SK-N-SH treated with all-trans-retinoic acid at 6 μM for 48 hours (cell line): ENCODE measurements around the gene BTK.
"Not testable (repeated sequence)": the region's sequence is repeated elsewhere in the genome, so short reads cannot be mapped to it uniquely, and the experiment has no call there.

ENCODE experiments used
- ATAC-seq: fragments of 200-7000 bp; cut with Tn5 transposase; 3 replicates; pipeline ENCODE4 v1.9.1; 2020; ENCODE audit warnings: mild to moderate bottlenecking, moderate library complexity
- ARNTL ChIP-seq: fragments of 450-650 bp; formaldehyde crosslinking; IDR thresholded peaks from 2 replicates; pipeline ENCODE4 v1.5.0; 2020; ENCODE audit warnings: low read depth, mild to moderate bottlenecking, moderate library complexity, borderline replicate concordance
- CSDC2 ChIP-seq: fragments of 250-450 bp; sonication (Bioruptor Pico); IDR thresholded peaks from 2 replicates; pipeline ENCODE4 v1.5.0; 2020; ENCODE audit warnings: mild to moderate bottlenecking, moderate library complexity
- CSRNP3 ChIP-seq: fragments of 250-450 bp; sonication (Bioruptor Pico); IDR thresholded peaks from 2 replicates; pipeline ENCODE4 v1.5.1; 2021; ENCODE audit warnings: mild to moderate bottlenecking, moderate library complexity
- ESRRG ChIP-seq: fragments of 250-450 bp; sonication (Bioruptor Pico); IDR thresholded peaks from 2 replicates; pipeline ENCODE4 v1.6.1; 2021; ENCODE audit warnings: mild to moderate bottlenecking
- GLIS3 ChIP-seq: fragments of 250-450 bp; sonication (Bioruptor Pico); IDR thresholded peaks from 2 replicates; pipeline ENCODE4 v1.5.0; 2020; ENCODE audit warnings: mild to moderate bottlenecking, moderate library complexity
- ISL1 ChIP-seq: fragments of 250-450 bp; sonication (Bioruptor Pico); IDR thresholded peaks from 2 replicates; pipeline ENCODE4 v2.1.2; 2022; ENCODE audit warnings: mild to moderate bottlenecking, moderate library complexity
- OSR1 ChIP-seq: fragments of 250-450 bp; sonication (Bioruptor Pico); IDR thresholded peaks from 2 replicates; pipeline ENCODE4 v1.8.0; 2022; ENCODE audit warnings: moderate library complexity, mild to moderate bottlenecking, inconsistent platforms
- POU6F1 ChIP-seq: fragments of 250-450 bp; sonication (Bioruptor Pico); IDR thresholded peaks from 2 replicates; pipeline ENCODE4 v1.8.0; 2021; ENCODE audit warnings: low read depth, mild to moderate bottlenecking, moderate library complexity, borderline replicate concordance
- SNAI2 ChIP-seq: fragments of 250-450 bp; sonication (Bioruptor Pico); IDR thresholded peaks from 2 replicates; pipeline ENCODE4 v1.5.0; 2020; ENCODE audit warnings: mild to moderate bottlenecking, moderate library complexity
- TCF4 ChIP-seq: fragments of 250-450 bp; sonication (Bioruptor Pico); IDR thresholded peaks from 2 replicates; pipeline ENCODE4 v1.8.0; 2021; ENCODE audit warnings: mild to moderate bottlenecking, moderate library complexity, borderline replicate concordance
- TOX ChIP-seq: fragments of 250-450 bp; sonication (Bioruptor Pico); IDR thresholded peaks from 2 replicates; pipeline ENCODE4 v1.8.0; 2021; ENCODE audit warnings: mild to moderate bottlenecking, moderate library complexity, borderline replicate concordance
- ZC3H10 ChIP-seq: fragments of 250-450 bp; sonication (Bioruptor Pico); IDR thresholded peaks from 2 replicates; pipeline ENCODE4 v1.5.1; 2021; ENCODE audit warnings: mild to moderate bottlenecking, moderate library complexity
- ZNF565 ChIP-seq: fragments of 450-650 bp; formaldehyde crosslinking; conservative IDR thresholded peaks from 2 replicates; pipeline ENCODE4 v1.5.0; 2020; ENCODE audit warnings: low read depth, mild to moderate bottlenecking, moderate library complexity
- ZNF8 ChIP-seq: fragments of 450-650 bp; formaldehyde crosslinking; IDR thresholded peaks from 2 replicates; pipeline ENCODE4 v1.5.0; 2020; ENCODE audit warnings: mild to moderate bottlenecking, moderate library complexity
- TF ChIP-seq, protein P1 (sequence below): fragments of 250-450 bp; sonication (Bioruptor Pico); IDR thresholded peaks from 2 replicates; pipeline ENCODE4 v1.8.0; 2020; ENCODE audit warnings: mild to moderate bottlenecking, moderate library complexity, borderline replicate concordance

The BTK gene

GRCh38 chrX:101347859-101348451 is 38.0 kb downstream of the BTK start (continued):
- no peak for TF ChIP-seq POU6F1 (CRISPR knock-in tag)
- no peak for TF ChIP-seq ISL1 (CRISPR knock-in tag)
- TF ChIP-seq, all 23 proteins: peak for 0

DNA sequence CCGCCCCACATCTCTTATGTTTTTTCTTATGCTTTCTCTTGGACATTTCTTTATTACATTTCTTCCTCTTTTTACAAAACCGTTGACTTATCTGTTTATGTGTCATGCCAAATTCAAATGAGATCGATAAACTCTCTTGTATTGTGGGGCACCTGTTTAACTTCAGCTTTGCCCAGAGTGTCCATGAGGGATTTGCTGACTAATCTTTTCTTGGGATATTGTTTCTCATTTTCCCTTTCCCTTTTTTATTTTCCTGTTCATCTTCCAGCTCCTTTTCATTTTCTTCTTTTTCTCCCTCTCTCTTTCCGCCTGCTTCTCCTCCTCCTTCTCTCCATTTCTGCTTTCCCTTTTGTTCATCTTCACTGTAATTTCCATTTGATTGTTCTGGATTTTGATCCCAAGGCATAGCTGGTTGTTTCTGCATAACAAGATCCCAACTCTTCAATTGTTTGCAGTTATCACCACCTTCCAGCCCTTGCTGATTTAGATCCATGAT is 48.2 kb downstream of the BTK start:
- TF ChIP-seq ZC3H10 (CRISPR knock-in tag) (no peak), TOX (no peak), SNAI2 (no peak), ZNF565 (CRISPR knock-in tag) (no peak), CSRNP3 (CRISPR knock-in tag) (no peak), OSR1 (CRISPR knock-in tag) (no peak), POU6F1 (CRISPR knock-in tag) (no peak), GLIS3 (CRISPR knock-in tag) (no peak), CSDC2 (CRISPR knock-in tag) (no peak), TCF4 (CRISPR knock-in tag) (no peak), ARNTL (CRISPR knock-in tag) (no peak), ESRRG (no peak)
- TF ChIP-seq, protein P1, sequence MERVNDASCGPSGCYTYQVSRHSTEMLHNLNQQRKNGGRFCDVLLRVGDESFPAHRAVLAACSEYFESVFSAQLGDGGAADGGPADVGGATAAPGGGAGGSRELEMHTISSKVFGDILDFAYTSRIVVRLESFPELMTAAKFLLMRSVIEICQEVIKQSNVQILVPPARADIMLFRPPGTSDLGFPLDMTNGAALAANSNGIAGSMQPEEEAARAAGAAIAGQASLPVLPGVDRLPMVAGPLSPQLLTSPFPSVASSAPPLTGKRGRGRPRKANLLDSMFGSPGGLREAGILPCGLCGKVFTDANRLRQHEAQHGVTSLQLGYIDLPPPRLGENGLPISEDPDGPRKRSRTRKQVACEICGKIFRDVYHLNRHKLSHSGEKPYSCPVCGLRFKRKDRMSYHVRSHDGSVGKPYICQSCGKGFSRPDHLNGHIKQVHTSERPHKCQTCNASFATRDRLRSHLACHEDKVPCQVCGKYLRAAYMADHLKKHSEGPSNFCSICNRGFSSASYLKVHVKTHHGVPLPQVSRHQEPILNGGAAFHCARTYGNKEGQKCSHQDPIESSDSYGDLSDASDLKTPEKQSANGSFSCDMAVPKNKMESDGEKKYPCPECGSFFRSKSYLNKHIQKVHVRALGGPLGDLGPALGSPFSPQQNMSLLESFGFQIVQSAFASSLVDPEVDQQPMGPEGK (CRISPR knock-in tag) = no peak
- no peak for ATAC-seq

- ATAC-seq = not testable (repeated sequence)
- TF ChIP-seq ZNF8 = peak; percentile 85
These were observed 51.7 kb downstream of the BTK start for GRCh38 chrX:101334310-101334709.

GRCh38 chrX:101326600-101326999 is 59.4 kb downstream of the BTK start:
- ATAC-seq = not testable (repeated sequence)

DNA sequence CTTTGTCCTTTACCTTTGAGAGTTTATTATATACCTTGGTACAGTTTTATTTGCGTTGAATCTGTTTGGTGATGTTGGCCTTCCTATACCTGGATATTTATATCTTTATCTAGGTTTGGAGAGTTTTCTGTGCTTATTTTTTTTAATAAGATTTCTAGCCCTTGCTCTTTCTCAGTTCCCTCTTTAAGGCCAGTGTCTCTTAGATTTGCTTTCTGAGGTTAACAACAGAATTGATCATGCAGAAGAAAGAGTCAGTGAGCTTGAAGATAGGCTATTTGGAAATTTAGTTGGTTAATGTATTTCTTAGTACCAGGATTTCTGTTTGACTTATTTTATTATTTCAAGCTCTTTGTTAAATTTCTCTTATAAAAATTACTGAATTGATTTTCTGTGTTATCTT is 82.2 kb downstream of the BTK start:
- no peak for ATAC-seq
- TF ChIP-seq ISL1 (CRISPR knock-in tag) (no peak), TOX (no peak)
